ENCODE measurements around the gene PLB1. TPM values are rescaled to one million over a fixed set of nuclear protein-coding genes. Genes with fewer than 3 reads are reported as not detected.

Gene PLB1
- total RNA-seq, 1 donor from 2014 or later: 1.6 TPM

- no peak for DNase-seq (ENCODE audit: low read depth)
- Histone ChIP-seq H3K4me3 (ENCODE audit: low read depth, low read length) (no peak overlapping the region), H3K36me3 (ENCODE audit: control insufficient read depth, insufficient read depth, low read length) (no peaks in the 10 kb centered on the region), H3K27me3 (ENCODE audit: control insufficient read depth, insufficient read depth, low read length) (no peaks in the 10 kb centered on the region)
- no peak for FAIRE-seq
- TF ChIP-seq CTCF (IDR thresholded peaks at IDR 0.05; ENCODE audit: insufficient read depth, low read length, severe bottlenecking): no peak
Observed at GRCh38 chr2:28678944-28679343, 183.1 kb downstream of the PLB1 start.

GRCh38 chr2:28680657-28681056 lies 184.8 kb downstream of the PLB1 start:
- TF ChIP-seq CTCF (IDR thresholded peaks at IDR 0.05; ENCODE audit: insufficient read depth, low read length, severe bottlenecking): no peak
- FAIRE-seq (no peak), DNase-seq (ENCODE audit: low read depth) (no peak)
- no peaks in the 10 kb centered on the region for H3K27me3 ChIP-seq (ENCODE audit: control insufficient read depth, insufficient read depth, low read length)
- no peaks in the 10 kb centered on the region for H3K36me3 ChIP-seq (ENCODE audit: control insufficient read depth, insufficient read depth, low read length)
- no peak overlapping the region for H3K4me3 ChIP-seq (ENCODE audit: low read depth, low read length)

- FAIRE-seq: no peak
- no peaks in the 10 kb centered on the region for H3K27me3 ChIP-seq (ENCODE audit: control insufficient read depth, insufficient read depth, low read length)
- no peak overlapping the region for H3K4me3 ChIP-seq (ENCODE audit: low read depth, low read length)
- no peak for TF ChIP-seq CTCF (IDR thresholded peaks at IDR 0.05; ENCODE audit: insufficient read depth, low read length, severe bottlenecking)
- no peaks in the 10 kb centered on the region for H3K36me3 ChIP-seq (ENCODE audit: control insufficient read depth, insufficient read depth, low read length)
- peak; percentile 79 for DNase-seq (ENCODE audit: low read depth)
Observed at GRCh38 chr2:28681158-28681571, 185.3 kb downstream of the PLB1 start.

- TF ChIP-seq CTCF (IDR thresholded peaks at IDR 0.05; ENCODE audit: insufficient read depth, low read length, severe bottlenecking): no peak
- FAIRE-seq (no peak), DNase-seq (ENCODE audit: low read depth) (peak; percentile 67)
- Histone ChIP-seq H3K4me3 (ENCODE audit: low read depth, low read length) (no peak overlapping the region), H3K36me3 (ENCODE audit: control insufficient read depth, insufficient read depth, low read length) (no peaks in the 10 kb centered on the region), H3K27me3 (ENCODE audit: control insufficient read depth, insufficient read depth, low read length) (no peaks in the 10 kb centered on the region)
Observed at GRCh38 chr2:28681606-28682005, 185.7 kb downstream of the PLB1 start.

GRCh38 chr2:28683100-28683706 lies 187.3 kb downstream of the PLB1 start:
- DNase-seq (ENCODE audit: low read depth): peak; percentile 47
- FAIRE-seq: no peak
- H3K36me3 ChIP-seq (ENCODE audit: control insufficient read depth, insufficient read depth, low read length): no peaks in the 10 kb centered on the region
- no peak for TF ChIP-seq CTCF (IDR thresholded peaks at IDR 0.05; ENCODE audit: insufficient read depth, low read length, severe bottlenecking)
- H3K27me3 ChIP-seq (ENCODE audit: control insufficient read depth, insufficient read depth, low read length): no peaks in the 10 kb centered on the region
- no peak overlapping the region for H3K4me3 ChIP-seq (ENCODE audit: low read depth, low read length)
